ENCODE data around the gene HMCES. TPM values are rescaled to one million over a fixed set of nuclear protein-coding genes. Genes with fewer than 3 reads are reported as not detected.
"Not testable (repeated sequence)": the region's sequence is repeated elsewhere in the genome, so short reads cannot be mapped to it uniquely, and the experiment has no call there.

HMCES gene
- total RNA-seq, 5 donors from 2014 or later (not counting 1 experiment from before 2014, with no cell fraction given) = 55.2 to 60.7 (median 57.6) TPM

- POLR2A ChIA-PET = interaction anchor here (0.6 kb wide), 3 partner anchors 14 to 493 kb away, joined by 4 to 6 read pairs (median 5); no protein-coding TSS in a partner anchor
- not testable (repeated sequence) for H3K27me3 ChIP-seq (replicated peaks in 1 of 2; ENCODE audit: control insufficient read depth in 2 of 2, extremely low read depth in 1 of 2, insufficient read depth in 2 of 2, low read length in 1 of 2); H3K4me3 ChIP-seq (ENCODE audit: control insufficient read depth in 1 of 2, extremely low read depth in 1 of 2, low read length in 1 of 2); H3K9me3 Mint-ChIP-seq; H3K9me3 ChIP-seq; H3K27ac ChIP-seq (ENCODE audit: low read length); H3K36me3 ChIP-seq (ENCODE audit: control insufficient read depth in 2 of 2, extremely low read depth in 1 of 2, insufficient read depth in 1 of 2, low read length in 1 of 2); H3K36me3 Mint-ChIP-seq; H3K4me3 Mint-ChIP-seq; H3K27me3 Mint-ChIP-seq
- peak; percentile 61 to 75 (median 68) for ATAC-seq (replicated peaks in 1 of 4)
- H3K4me1 Mint-ChIP-seq = peaks cover 32 to 36% (median 32%) of the 10 kb centered on the region in 3 donors
- 0% methylated on average over 3 of the region's 11 CpGs for WGBS (ENCODE audit: insufficient coverage)
- CTCF ChIA-PET = interaction anchor here (0.6 to 5.2 kb wide), 26 partner anchors 8 to 371 kb away, joined by 3 to 75 read pairs (median 4); a partner anchor contains a TSS
- peak; percentile 29 to 83 (median 59) for DNase-seq
- peaks cover 9 to 30% of the 10 kb centered on the region in 2 experiments for H3K4me1 ChIP-seq (ENCODE audit: control insufficient read depth in 1 of 2, extremely low read depth in 1 of 2, insufficient read depth in 2 of 2, low read length in 2 of 2)
- H3K27ac Mint-ChIP-seq = peak overlapping the region in 1 of 2 donors; percentile 28
Measured at GRCh38 chr3:129245641-129246306, 32.9 kb upstream of the HMCES start.

DNA sequence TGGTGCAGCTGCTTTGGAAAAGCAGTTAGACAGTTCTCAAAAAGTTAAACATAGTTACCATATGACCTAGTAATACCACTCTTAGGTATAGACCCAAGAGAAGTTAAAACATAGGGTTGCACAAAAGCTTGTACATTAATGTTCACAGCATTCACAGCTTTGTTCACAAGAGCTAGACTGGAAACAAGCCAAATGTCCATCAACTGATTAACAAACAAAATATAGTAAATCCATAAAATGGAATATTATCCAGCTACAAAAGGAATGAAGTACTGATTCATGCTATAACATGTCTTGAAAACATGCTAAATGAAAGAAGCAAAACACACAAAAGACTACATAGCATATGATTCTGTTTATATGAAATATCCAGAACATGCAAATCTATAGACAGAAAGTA lies 32.0 kb upstream of the HMCES start:
- CTCF ChIA-PET = interaction anchor here (0.6 to 5.2 kb wide), 17 partner anchors 45 to 1876 kb away, joined by 3 to 75 read pairs (median 5); a partner anchor contains a TSS
- H3K4me3 Mint-ChIP-seq = no peak overlapping the region
- POLR2A ChIA-PET = interaction anchor here in 1 of 2 donors (0.6 kb wide), 1 partner anchor 33 kb away, joined by 5 read pairs; no protein-coding TSS in a partner anchor
- H3K27me3 ChIP-seq (replicated peaks in 1 of 2; ENCODE audit: control insufficient read depth in 2 of 2, extremely low read depth in 1 of 2, insufficient read depth in 2 of 2, low read length in 1 of 2) = no peaks in the 10 kb centered on the region
- no peak overlapping the region for H3K27ac Mint-ChIP-seq
- no peaks in the 10 kb centered on the region for H3K27me3 Mint-ChIP-seq
- H3K9me3 Mint-ChIP-seq = no peaks in the 10 kb centered on the region
- ATAC-seq (replicated peaks in 1 of 4) (no peak), DNase-seq (no peak)
- H3K36me3 Mint-ChIP-seq = peaks cover 3% of the 10 kb centered on the region
- H3K9me3 ChIP-seq = no peaks in the 10 kb centered on the region
- H3K4me3 ChIP-seq (ENCODE audit: control insufficient read depth in 1 of 2, extremely low read depth in 1 of 2, low read length in 1 of 2) = no peak overlapping the region
- peaks cover 37 to 38% (median 37%) of the 10 kb centered on the region in 3 donors for H3K4me1 Mint-ChIP-seq
- peaks cover 9 to 35% of the 10 kb centered on the region in 2 experiments for H3K4me1 ChIP-seq (ENCODE audit: control insufficient read depth in 1 of 2, extremely low read depth in 1 of 2, insufficient read depth in 2 of 2, low read length in 2 of 2)
- H3K27ac ChIP-seq (ENCODE audit: low read length) = no peak overlapping the region
- peaks cover 0 to 2% of the 10 kb centered on the region in 2 donors for H3K36me3 ChIP-seq (ENCODE audit: control insufficient read depth in 2 of 2, extremely low read depth in 1 of 2, insufficient read depth in 1 of 2, low read length in 1 of 2)

DNA sequence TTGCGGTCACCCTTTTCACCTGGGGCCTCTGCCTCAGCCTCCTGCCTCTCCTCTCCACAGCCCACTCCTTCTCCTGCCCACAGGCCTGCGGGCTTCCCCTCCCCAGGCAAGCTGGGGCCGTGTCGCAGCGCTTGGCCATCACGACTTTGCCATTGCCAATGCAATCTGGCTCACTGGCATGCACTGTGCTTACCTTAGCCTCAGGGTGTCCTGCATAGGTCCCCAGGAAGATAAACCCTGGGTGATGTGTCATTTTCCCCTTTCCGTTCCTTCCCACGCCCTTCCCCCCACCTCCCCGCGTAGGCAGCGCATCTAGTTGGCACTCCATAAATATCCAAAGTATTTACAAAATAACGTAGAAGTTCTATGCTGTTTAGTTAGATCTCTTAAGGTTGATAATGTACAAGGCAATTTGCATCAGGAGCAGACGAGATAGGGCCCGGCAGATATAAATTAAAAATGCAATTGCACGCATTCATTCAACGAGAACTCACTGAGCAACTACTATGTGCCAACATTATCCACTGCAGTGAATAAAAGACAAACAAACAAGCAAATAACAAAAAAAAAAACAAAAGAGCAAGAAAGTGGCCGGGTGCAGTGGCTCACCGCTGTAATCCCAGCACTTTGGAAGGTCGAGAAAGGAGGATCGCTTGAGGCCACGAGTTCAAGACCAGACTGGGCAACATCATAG lies 30.2 kb upstream of the HMCES start:
- peak overlapping the region; percentile 89 to 93 (median 92) for H3K4me3 Mint-ChIP-seq
- no peaks in the 10 kb centered on the region for H3K27me3 Mint-ChIP-seq
- H3K27ac Mint-ChIP-seq = peak overlapping the region; percentile 92 to 95
- peaks cover 47 to 53% (median 49%) of the 10 kb centered on the region in 3 donors for H3K4me1 Mint-ChIP-seq
- H3K9me3 Mint-ChIP-seq = no peaks in the 10 kb centered on the region
- H3K4me1 ChIP-seq (ENCODE audit: control insufficient read depth in 1 of 2, extremely low read depth in 1 of 2, insufficient read depth in 2 of 2, low read length in 2 of 2) = peaks cover 9 to 41% of the 10 kb centered on the region in 2 experiments
- ATAC-seq (replicated peaks in 1 of 4) (no peak), DNase-seq (no peak)
- 76% methylated on average over 15 of the region's 21 CpGs for WGBS (ENCODE audit: insufficient coverage)
- H3K36me3 ChIP-seq (ENCODE audit: control insufficient read depth in 2 of 2, extremely low read depth in 1 of 2, insufficient read depth in 1 of 2, low read length in 1 of 2) = peaks cover 6 to 19% of the 10 kb centered on the region in 2 donors
- peak overlapping the region; percentile 50 for H3K27ac ChIP-seq (ENCODE audit: low read length)
- H3K27me3 ChIP-seq (replicated peaks in 1 of 2; ENCODE audit: control insufficient read depth in 2 of 2, extremely low read depth in 1 of 2, insufficient read depth in 2 of 2, low read length in 1 of 2) = no peaks in the 10 kb centered on the region
- peak overlapping the region; percentile 65 to 94 for H3K4me3 ChIP-seq (ENCODE audit: control insufficient read depth in 1 of 2, extremely low read depth in 1 of 2, low read length in 1 of 2)
- CTCF ChIA-PET = interaction anchor here (0.7 to 5.0 kb wide), 6 partner anchors 196 to 373 kb away, joined by 3 to 59 read pairs (median 10); no protein-coding TSS in a partner anchor
- POLR2A ChIA-PET = no interaction called here
- no peaks in the 10 kb centered on the region for H3K9me3 ChIP-seq
- H3K36me3 Mint-ChIP-seq = peaks cover 18% of the 10 kb centered on the region

GRCh38 chr3:129249284-129250065 lies 29.2 kb upstream of the HMCES start, which contains the start of gene COPG1:
COPG1 (plus strand) TSS chr3:129249606; CDS start chr3:129249710, 104 bp downstream.
- peak; percentile 86 to 91 (median 90) for ATAC-seq (replicated peaks in 1 of 4)
- POLR2A ChIA-PET = interaction anchor here (0.5 to 1.3 kb wide), 6 partner anchors 25 to 233 kb away, joined by 3 to 9 read pairs (median 3); partner anchors contain the start of gene HMCES (in 1 of the 2)

DNA sequence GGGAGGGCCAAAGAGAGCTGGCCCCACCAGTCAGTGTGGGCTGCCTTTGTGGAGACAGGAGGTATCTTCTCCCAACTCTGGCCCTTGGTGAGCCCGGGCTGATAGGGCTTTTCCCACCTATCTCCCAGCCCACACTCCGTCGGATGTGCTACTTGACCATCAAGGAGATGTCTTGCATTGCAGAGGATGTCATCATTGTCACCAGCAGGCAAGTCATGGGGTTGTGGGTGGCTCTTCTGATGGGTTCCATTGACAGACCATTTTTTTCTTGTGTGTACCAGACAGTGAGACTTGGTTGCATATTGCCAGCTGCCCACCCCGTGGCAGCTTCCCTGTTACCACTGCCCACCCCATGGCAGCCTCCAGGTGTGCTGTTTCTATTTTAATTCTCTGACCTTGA lies 25.9 kb upstream of the HMCES start:
- no peak overlapping the region for H3K27ac Mint-ChIP-seq
- ChIA-PET POLR2A (no interaction called here), CTCF (interaction anchor here (0.6 to 1.1 kb wide), 6 partner anchors 74 to 284 kb away, joined by 3 read pairs; no protein-coding TSS in a partner anchor)
- no peaks in the 10 kb centered on the region for H3K9me3 ChIP-seq
- peaks cover 40 to 48% (median 47%) of the 10 kb centered on the region in 3 donors for H3K4me1 Mint-ChIP-seq
- no peak overlapping the region for H3K27ac ChIP-seq (ENCODE audit: low read length)
- no peak overlapping the region for H3K4me3 Mint-ChIP-seq
- H3K4me3 ChIP-seq (ENCODE audit: control insufficient read depth in 1 of 2, extremely low read depth in 1 of 2, low read length in 1 of 2) = no peak overlapping the region
- no peak for DNase-seq
- H3K27me3 Mint-ChIP-seq = no peaks in the 10 kb centered on the region
- H3K9me3 Mint-ChIP-seq = no peaks in the 10 kb centered on the region
- WGBS (ENCODE audit: insufficient coverage) = no CpG with 5 or more reads among the region's 4 CpGs
- no peak for ATAC-seq (replicated peaks in 1 of 4)
- H3K36me3 ChIP-seq (ENCODE audit: control insufficient read depth in 2 of 2, extremely low read depth in 1 of 2, insufficient read depth in 1 of 2, low read length in 1 of 2) = peaks cover 17 to 61% of the 10 kb centered on the region in 2 donors
- H3K4me1 ChIP-seq (ENCODE audit: control insufficient read depth in 1 of 2, extremely low read depth in 1 of 2, insufficient read depth in 2 of 2, low read length in 2 of 2) = peaks cover 9 to 35% of the 10 kb centered on the region in 2 experiments
- peaks cover 54% of the 10 kb centered on the region for H3K36me3 Mint-ChIP-seq
- H3K27me3 ChIP-seq (replicated peaks in 1 of 2; ENCODE audit: control insufficient read depth in 2 of 2, extremely low read depth in 1 of 2, insufficient read depth in 2 of 2, low read length in 1 of 2) = no peaks in the 10 kb centered on the region

More at GRCh38 chr3:129249284-129250065, 29.2 kb upstream of the HMCES start, which contains the start of gene COPG1:
- Histone ChIP-seq H3K27me3 (replicated peaks in 1 of 2; ENCODE audit: control insufficient read depth in 2 of 2, extremely low read depth in 1 of 2, insufficient read depth in 2 of 2, low read length in 1 of 2) (no peaks in the 10 kb centered on the region), H3K4me3 (ENCODE audit: control insufficient read depth in 1 of 2, extremely low read depth in 1 of 2, low read length in 1 of 2) (peak within 1 kb of the TSS; percentile 65 to 94), H3K4me1 (ENCODE audit: control insufficient read depth in 1 of 2, extremely low read depth in 1 of 2, insufficient read depth in 2 of 2, low read length in 2 of 2) (peaks cover 9 to 41% of the 10 kb centered on the region in 2 experiments), H3K27ac (ENCODE audit: low read length) (peak within 1 kb of the TSS; percentile 50), H3K9me3 (no peaks in the 10 kb centered on the region), H3K36me3 (ENCODE audit: control insufficient read depth in 2 of 2, extremely low read depth in 1 of 2, insufficient read depth in 1 of 2, low read length in 1 of 2) (peaks cover 6 to 29% of the 10 kb centered on the region in 2 donors)
- peaks cover 49 to 57% (median 50%) of the 10 kb centered on the region in 3 donors for H3K4me1 Mint-ChIP-seq
- WGBS (ENCODE audit: insufficient coverage) = 0% methylated on average over 39 of the region's 48 CpGs
- peak within 1 kb of the TSS; percentile 89 to 93 (median 92) for H3K4me3 Mint-ChIP-seq
- no peaks in the 10 kb centered on the region for H3K9me3 Mint-ChIP-seq
- H3K36me3 Mint-ChIP-seq = peaks cover 25% of the 10 kb centered on the region
- DNase-seq = peak; percentile 71 to 93 (median 82)
- peak within 1 kb of the TSS; percentile 92 to 95 for H3K27ac Mint-ChIP-seq
- no peaks in the 10 kb centered on the region for H3K27me3 Mint-ChIP-seq
- CTCF ChIA-PET = interaction anchor here (0.5 to 1.7 kb wide), 13 partner anchors 11 to 374 kb away, joined by 3 to 15 read pairs (median 4); partner anchors contain the start of genes CFAP92 (in 1 of the 2) and HMCES (in 1 of the 2)

Measured in T-cell (primary cell).